ENCODE data around the gene TOM1.

Gene TOM1

GRCh38 chr22:35324067-35324466, 24.4 kb downstream of the TOM1 start:
- DNase-seq (ENCODE audit: low spot score), result no peak

DNA sequence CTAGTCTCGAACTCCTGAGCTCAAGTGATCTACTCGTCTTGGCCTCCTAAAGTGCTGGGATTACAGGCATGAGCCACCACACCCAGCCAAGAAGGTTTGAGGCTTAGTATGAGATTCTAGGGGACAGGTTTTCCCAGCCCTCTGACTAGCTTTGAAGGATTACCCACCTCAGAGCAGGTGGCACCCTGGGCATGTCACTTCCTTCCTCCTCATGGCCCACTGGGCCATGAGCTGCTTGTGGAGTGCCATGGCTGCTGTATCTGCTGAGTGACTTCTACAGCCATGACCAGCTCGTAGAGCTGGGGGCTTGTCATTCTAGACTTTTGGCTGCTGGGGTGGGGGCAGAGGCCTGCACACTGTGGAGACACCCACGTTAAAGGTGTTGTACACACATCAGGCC, 25.1 kb downstream of the TOM1 start:
- no peak for DNase-seq (ENCODE audit: low spot score)

DNA sequence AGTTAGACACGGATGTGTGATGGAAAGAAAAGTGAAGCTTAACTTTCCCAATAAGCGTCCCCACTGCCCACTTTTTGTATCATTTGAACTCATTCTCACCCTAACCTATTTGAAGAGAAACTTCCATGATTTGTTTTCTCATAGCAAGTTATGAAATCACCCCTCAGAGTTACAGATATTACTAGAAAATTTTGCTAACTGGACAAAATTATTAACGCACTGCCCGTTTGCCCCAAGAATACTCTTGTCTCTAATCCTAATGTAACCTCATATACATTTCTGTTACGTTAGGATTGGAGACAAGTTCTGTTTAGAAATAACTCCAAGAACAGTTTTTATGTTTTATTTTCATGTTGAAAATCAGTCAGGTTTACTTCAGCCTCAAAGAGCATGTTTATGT, 25.5 kb downstream of the TOM1 start:
- no peak for DNase-seq (ENCODE audit: low spot score)

GRCh38 chr22:35326854-35327562, 27.3 kb downstream of the TOM1 start:
- DNase-seq (ENCODE audit: low spot score), result no peak

DNA sequence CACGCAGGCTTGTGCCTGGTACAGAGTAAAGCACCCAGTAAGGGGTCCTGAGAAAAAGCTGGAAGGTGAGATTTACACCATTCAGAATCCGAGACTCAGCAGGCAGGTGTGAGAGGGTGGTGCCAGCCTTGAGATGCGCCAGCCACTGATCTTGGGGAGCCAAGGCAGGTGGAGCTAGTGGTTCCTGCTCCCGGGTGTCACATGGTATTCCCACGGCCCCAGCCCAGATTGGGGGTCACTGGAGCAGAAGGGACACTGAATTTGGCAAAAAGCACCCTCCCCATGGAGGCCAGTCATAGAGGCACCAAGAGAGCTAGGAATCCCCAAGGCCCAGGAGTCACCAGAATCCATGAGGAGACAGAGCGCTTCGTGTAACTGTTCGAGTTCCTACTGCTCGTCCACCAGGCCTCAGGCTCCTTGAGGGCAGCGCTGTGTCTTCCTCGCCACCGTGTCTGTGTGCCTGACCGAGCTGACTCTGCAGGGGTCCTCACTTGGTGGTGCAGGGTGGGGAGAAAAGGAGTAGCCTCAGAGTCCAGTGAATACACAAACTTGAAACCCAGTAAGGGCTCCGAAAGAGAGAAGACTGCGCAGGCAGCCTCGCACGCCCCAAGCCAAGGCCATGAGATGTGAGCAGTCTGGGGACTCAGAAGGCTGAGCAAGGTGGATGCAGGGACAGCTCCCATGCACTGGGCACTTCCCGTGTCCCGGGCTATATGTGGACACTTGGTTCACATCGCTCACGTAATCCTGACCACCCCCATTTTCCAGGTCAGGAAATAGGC, 28.2 kb downstream of the TOM1 start:
- no peak for DNase-seq (ENCODE audit: low spot score)

DNA sequence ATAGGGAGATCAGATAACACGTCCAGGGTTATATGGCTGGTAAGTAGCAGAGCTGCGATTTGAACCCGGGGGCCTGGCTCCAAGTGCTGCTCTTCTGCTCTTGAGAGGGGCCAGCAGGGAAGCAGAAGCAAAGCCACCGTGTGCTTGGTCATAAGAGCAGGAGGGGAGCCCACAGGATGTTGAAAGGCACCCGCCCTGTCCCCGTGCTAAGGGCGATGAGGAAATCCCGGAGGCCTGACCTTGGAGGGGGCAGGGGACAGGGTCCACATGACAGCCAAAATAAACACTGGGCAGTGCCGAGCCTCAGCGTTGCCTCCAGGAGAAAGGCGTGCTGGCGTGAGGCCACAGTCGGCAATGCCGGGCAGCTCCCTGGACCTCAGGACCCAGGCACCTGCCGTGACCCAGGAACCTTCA, 28.8 kb downstream of the TOM1 start:
- no peak for DNase-seq (ENCODE audit: low spot score)

DNA sequence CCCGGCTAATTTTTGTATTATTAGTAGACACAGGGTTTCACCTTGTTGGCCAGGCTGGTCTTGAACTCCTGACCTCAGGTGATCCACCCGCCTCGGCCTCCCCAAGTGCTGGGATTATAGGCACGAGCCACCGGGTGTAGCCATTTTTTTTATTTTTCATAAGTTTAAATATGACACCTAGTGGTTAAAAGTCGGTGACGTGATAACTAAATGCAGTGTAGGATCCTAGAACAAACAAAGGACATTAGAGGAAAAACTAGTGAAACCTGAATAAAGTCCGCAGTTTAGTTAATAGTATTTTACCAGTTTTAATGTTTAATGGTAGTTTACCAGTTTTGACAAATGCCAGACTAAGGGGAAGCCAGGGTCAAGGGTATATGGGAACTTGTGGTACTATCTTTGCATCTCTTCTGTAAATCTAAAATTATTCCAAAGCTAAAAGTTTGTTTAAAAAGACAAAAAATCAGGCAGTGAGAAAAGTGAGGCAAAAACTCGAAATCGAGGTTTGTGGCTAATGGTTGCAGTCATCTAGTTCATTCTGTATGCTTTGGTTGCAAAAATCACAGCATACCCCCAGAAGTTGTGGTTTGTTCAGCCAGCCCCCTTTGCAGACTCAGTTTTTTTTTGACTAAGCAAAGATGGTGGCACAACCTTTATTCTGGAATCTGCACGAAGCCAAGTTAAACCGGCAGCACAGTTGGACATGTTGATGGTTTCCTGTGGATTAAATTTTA, 29.6 kb downstream of the TOM1 start:
- no peak for DNase-seq (ENCODE audit: low spot score)

DNA sequence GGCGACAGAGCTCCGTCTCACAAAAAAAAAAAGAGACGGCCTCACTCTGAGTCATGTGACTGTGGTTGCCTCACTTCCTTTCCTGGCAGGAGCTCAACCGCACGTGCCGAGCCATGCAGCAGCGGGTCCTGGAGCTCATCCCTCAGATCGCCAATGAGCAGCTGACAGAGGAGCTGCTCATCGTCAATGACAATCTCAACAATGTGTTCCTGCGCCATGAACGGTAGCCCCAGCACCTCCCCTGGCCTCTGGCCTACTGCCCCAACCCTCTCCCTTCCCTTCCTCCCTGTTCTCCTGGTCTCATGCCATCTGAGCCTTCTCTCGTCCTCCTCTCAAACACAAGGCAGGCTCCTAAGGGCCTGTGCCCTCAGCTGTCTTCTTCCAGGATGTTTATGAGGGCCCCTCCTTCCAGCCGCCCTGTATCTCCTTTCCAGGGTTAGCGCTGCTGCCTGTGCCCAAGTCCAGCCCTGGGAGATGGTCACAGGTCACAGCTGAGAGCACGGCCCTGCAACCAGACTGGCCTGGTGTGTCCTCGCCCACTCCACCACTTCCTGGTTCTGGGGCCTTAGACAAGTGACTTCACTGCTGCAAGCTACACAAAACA, 30.7 kb downstream of the TOM1 start:
- peak; percentile 92 for DNase-seq (ENCODE audit: low spot score)

DNA sequence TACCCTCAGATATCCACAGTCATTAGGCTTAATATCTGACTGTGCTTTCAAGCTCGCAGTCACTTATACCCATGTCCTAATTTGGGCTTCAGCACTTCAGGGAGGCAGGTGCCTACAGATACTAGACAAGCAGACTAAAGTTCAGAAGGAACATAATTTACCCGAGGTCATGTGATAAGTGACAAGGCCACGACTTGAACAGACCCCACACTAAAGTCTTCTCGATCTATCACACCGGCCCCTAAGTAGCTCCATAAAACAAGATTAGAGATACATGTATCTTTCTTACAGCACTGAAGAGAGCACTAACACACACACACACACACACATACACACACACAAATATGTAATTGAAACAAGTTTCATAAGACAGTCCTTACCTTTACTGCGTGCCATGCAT, 32.6 kb downstream of the TOM1 start:
- no peak for DNase-seq (ENCODE audit: low spot score)

- no peak for DNase-seq (ENCODE audit: low spot score)
Measured at GRCh38 chr22:35333220-35333619, 33.5 kb downstream of the TOM1 start.

- DNase-seq (ENCODE audit: low spot score), result no peak
Measured at GRCh38 chr22:35334004-35334403, 34.3 kb downstream of the TOM1 start.

DNA sequence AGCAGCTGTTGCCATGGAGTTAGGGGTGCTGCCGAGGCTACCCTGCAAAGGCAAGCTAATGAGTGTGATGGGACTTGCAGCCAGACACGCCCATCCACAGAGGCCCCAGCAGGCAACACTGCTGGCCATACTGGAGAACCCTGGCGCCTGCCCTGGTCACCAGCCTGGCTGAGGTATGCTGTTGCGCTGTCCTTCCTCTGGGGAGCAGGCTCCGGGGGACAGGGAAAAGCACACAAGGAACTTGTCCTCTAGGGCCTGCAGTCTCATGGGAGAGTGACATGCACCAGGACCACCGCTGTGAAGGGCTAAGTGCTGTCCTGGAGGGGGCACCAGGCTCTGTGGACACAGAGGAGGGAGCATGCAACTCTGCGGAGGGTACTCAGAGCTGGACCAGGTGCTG, 35.8 kb downstream of the TOM1 start:
- no peak for DNase-seq (ENCODE audit: low spot score)

- no peak for DNase-seq (ENCODE audit: low spot score)
Measured at GRCh38 chr22:35335936-35336781, 36.5 kb downstream of the TOM1 start.

DNA sequence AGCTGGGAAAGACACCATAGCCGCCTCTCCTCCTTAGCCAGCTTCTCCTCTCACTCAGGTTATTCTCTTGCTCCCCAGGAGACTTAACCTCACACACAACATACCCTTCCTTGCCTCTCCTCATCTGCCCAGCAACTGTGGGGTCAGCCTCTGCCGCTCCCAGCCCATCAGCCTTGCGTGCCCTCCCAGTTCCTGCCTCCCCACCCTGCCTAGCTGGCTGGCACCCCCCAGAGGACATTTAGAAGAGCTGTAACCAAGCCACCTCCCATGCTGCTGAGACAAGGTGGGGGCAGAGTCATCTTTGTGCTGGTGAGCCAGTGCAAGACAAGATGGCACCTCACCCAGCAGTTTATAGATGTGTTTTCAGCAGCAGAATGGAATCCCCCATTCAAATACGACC, 38.2 kb downstream of the TOM1 start:
- DNase-seq (ENCODE audit: low spot score), result no peak

DNA sequence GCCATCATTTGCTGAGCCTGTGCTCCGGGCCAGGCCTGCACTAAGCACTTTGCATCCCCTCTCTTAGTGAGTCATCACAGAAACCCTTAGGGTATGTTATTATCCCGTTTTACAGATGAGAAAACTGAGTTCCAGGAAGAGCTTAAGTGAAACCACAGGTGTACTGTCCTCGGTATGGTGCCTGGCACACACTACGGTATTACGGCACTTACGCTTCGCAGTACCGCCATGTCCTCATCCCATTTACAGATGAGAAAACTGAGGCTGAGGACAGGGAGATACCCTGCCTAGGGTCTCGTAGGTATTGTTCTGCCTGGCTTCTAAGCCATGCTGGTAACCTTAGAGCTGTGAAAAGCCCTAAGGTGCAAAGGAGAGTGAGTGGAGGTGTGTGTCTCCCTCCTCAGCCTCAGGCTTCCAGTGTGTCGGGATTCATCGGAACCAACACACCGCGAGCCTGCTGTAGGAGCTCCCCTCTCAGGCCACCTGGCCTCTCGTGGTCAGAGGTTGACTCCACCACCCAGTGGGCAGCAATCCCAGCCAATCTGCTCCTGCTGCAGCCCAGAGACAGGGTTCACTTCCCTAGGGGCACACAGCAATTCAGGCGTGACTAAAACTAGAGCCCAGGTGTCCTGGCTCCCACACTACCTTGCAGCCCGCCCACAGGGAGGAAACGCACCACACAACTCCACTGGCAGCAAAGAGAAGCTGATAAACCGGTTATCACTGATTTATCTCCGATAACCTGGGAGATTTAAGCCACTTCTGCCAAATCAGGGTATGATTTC, 41.6 kb downstream of the TOM1 start:
- DNase-seq (ENCODE audit: low spot score), result no peak

DNA sequence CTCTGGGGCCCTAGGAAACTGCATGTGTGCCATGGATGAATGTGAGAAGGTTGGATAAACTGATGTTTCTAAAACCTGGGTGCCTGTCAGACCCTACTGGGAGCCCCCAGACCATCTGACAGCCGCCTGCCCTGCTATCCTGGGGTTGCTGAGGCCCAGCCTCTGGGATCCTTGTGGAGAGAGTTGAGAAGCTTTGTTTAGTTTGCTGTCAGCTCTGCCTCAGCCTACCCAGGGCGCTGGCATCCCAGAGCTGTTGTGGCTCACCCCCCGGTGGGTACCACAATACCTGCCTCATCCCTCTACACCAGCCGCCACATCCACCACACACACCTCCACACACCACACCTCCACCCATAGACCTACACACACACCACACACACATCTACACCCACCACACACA, 42.7 kb downstream of the TOM1 start:
- no peak for DNase-seq (ENCODE audit: low spot score)

DNA sequence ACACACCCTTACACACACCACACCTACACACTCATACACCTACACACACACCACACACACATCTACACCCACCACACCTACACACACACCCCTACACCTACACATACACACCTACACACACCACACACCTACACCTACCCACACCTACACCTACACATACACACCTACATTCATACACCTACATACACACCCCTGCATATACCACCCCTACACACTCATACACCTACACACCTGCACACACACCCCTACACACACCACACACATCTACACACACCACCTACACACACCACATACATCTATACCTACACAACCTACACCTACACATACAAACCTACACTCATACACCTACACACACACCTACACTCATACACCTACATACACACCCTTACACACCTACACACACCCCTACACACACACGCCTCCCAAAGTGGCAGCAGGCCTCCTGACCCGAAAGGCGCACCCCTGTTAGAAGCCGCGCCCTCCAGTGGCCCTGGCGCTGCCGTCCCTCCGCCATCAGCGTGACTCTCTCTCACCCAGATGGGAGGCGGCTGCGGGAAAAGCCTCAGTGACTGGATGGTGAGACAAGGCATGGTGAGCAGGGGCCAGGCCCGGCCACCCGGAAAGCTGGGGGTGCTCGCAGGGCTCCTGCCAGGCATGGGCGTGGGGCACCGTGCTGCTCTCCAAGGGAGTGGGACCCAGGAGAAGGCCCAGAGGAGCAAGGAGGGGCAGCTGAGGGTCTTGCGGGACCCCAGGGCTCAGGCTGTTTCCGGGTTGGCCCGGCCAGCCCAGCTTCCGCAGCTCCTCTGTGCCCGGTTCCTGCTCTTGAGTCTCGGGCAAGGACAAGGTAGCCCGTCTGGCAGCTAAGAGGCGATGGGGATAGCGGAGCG, 44.2 kb downstream of the TOM1 start:
- no peak for DNase-seq (ENCODE audit: low spot score)

DNA sequence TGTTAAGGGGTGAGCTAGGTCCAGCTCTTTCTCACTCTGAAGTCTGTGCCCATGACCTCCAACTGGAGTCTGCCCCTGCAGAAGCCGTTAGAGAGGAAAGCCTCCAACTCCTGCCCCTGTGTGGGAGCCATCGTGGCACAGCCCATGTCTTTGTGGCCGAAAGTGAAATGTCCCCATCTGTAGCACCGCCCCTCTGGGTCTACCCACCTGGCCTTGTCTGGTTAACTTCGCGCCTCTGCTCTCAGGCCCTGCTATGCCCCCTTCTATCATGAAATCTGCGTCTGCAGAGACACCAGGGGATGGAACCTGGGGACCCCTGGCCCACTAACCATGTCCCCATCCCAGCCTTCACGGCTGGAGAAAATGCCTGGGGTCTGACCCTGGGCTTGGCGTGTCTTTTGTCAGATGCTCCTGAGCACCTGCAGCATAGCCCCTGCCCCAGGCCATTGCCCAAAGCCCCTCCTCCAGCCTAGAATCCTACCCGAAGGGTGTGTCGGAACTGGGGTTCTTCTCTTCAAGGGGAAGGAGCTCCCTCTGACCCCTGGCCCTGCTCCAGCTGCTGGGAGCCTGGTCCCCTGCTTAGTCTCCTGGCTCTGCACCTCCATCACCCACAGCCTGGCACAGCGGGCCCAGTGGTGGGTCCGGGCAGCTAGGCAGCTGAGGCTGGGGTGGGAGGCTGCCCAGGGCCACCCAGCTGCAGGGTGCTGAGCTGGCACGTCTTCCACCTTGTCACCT, 45.4 kb downstream of the TOM1 start:
- DNase-seq (ENCODE audit: low spot score), result no peak
